Measurements from ENCODE around the gene COG3. TPM values are rescaled to one million over a fixed set of nuclear protein-coding genes. Genes with fewer than 3 reads are reported as not detected.
A peak's percentile ranks its signal among the peaks of the same experiment; 100 is the strongest.

COG3 gene
- total and polyA plus RNA-seq, 2 of the 13 experiments (the other 11 are each of a cell fraction or from before 2014, with no cell fraction given) = 37.8 to 47.5 TPM

- TF ChIP-seq, protein P1, sequence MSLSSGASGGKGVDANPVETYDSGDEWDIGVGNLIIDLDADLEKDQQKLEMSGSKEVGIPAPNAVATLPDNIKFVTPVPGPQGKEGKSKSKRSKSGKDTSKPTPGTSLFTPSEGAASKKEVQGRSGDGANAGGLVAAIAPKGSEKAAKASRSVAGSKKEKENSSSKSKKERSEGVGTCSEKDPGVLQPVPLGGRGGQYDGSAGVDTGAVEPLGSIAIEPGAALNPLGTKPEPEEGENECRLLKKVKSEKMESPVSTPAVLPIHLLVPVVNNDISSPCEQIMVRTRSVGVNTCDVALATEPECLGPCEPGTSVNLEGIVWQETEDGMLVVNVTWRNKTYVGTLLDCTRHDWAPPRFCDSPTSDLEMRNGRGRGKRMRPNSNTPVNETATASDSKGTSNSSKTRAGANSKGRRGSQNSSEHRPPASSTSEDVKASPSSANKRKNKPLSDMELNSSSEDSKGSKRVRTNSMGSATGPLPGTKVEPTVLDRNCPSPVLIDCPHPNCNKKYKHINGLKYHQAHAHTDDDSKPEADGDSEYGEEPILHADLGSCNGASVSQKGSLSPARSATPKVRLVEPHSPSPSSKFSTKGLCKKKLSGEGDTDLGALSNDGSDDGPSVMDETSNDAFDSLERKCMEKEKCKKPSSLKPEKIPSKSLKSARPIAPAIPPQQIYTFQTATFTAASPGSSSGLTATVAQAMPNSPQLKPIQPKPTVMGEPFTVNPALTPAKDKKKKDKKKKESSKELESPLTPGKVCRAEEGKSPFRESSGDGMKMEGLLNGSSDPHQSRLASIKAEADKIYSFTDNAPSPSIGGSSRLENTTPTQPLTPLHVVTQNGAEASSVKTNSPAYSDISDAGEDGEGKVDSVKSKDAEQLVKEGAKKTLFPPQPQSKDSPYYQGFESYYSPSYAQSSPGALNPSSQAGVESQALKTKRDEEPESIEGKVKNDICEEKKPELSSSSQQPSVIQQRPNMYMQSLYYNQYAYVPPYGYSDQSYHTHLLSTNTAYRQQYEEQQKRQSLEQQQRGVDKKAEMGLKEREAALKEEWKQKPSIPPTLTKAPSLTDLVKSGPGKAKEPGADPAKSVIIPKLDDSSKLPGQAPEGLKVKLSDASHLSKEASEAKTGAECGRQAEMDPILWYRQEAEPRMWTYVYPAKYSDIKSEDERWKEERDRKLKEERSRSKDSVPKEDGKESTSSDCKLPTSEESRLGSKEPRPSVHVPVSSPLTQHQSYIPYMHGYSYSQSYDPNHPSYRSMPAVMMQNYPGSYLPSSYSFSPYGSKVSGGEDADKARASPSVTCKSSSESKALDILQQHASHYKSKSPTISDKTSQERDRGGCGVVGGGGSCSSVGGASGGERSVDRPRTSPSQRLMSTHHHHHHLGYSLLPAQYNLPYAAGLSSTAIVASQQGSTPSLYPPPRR (CRISPR knock-in tag; IDR thresholded peaks at IDR 0.05; ENCODE audit: borderline replicate concordance) = peak; percentile 9; the same call in 1 of the 2 replicates
- TF ChIP-seq HMGXB4 (CRISPR knock-in tag; IDR thresholded peaks at IDR 0.05; ENCODE audit: borderline replicate concordance in 1 of 2, low read depth in 1 of 2) (no peak), MIER3 (CRISPR knock-in tag; IDR thresholded peaks at IDR 0.05; ENCODE audit: borderline replicate concordance) (no peak), SMARCE1 (IDR thresholded peaks at IDR 0.05; ENCODE audit: borderline replicate concordance) (no peak), ZNF644 (CRISPR knock-in tag; IDR thresholded peaks at IDR 0.05; ENCODE audit: low read depth) (peak; percentile 73; the same call in 1 of the 2 replicates), DR1 (CRISPR knock-in tag; IDR thresholded peaks at IDR 0.05) (no peak), MED13 (CRISPR knock-in tag; IDR thresholded peaks at IDR 0.05) (no peak), ZNF501 (CRISPR knock-in tag; IDR thresholded peaks at IDR 0.05) (peak; percentile 58; the same call in 1 of the 2 replicates), ZNF282 (IDR thresholded peaks at IDR 0.05; ENCODE audit: partially characterized antibody) (no peak), EEA1 (CRISPR knock-in tag; IDR thresholded peaks at IDR 0.05; ENCODE audit: borderline replicate concordance) (no peak), ZNF660 (CRISPR knock-in tag; IDR thresholded peaks at IDR 0.05; ENCODE audit: borderline replicate concordance, low read depth) (no peak), HNF1B (CRISPR knock-in tag; IDR thresholded peaks at IDR 0.05) (peak; percentile 79; the same call in 1 of the 2 replicates)
- TF ChIP-seq, protein P2, sequence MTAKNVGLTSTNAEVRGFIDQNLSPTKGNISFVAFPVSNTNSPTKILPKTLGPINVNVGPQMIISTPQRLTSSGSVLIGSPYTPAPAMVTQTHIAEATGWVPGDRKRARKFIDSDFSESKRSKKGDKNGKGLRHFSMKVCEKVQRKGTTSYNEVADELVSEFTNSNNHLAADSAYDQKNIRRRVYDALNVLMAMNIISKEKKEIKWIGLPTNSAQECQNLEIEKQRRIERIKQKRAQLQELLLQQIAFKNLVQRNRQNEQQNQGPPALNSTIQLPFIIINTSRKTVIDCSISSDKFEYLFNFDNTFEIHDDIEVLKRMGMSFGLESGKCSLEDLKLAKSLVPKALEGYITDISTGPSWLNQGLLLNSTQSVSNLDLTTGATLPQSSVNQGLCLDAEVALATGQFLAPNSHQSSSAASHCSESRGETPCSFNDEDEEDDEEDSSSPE (CRISPR knock-in tag; IDR thresholded peaks at IDR 0.05) = no peak
- TF ChIP-seq, protein P3, sequence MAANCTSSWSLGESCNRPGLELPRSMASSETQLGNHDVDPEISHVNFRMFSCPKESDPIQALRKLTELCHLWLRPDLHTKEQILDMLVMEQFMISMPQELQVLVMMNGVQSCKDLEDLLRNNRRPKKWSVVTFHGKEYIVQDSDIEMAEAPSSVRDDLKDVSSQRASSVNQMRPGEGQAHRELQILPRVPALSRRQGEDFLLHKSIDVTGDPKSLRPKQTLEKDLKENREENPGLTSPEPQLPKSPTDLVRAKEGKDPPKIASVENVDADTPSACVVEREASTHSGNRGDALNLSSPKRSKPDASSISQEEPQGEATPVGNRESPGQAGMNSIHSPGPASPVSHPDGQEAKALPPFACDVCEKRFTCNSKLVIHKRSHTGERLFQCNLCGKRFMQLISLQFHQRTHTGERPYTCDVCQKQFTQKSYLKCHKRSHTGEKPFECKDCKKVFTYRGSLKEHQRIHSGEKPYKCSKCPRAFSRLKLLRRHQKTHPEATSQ (CRISPR knock-in tag; IDR thresholded peaks at IDR 0.05; ENCODE audit: borderline replicate concordance) = 0 out of 2 replicates have a peak, but pooled peaks have one; percentile 27
- TF ChIP-seq, protein P4, sequence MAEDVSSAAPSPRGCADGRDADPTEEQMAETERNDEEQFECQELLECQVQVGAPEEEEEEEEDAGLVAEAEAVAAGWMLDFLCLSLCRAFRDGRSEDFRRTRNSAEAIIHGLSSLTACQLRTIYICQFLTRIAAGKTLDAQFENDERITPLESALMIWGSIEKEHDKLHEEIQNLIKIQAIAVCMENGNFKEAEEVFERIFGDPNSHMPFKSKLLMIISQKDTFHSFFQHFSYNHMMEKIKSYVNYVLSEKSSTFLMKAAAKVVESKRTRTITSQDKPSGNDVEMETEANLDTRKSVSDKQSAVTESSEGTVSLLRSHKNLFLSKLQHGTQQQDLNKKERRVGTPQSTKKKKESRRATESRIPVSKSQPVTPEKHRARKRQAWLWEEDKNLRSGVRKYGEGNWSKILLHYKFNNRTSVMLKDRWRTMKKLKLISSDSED (CRISPR knock-in tag; IDR thresholded peaks at IDR 0.05) = no peak
Measured at GRCh38 chr13:45434556-45435371, 30.0 kb upstream of the COG3 start (continued).
